Measurements from ENCODE around the gene WDR37. TPM values are rescaled to one million over a fixed set of nuclear protein-coding genes. Genes with fewer than 3 reads are reported as not detected.

Gene WDR37
- total RNA-seq, 2 donors from 2014 or later, result 23.8 to 31.3 TPM

DNA sequence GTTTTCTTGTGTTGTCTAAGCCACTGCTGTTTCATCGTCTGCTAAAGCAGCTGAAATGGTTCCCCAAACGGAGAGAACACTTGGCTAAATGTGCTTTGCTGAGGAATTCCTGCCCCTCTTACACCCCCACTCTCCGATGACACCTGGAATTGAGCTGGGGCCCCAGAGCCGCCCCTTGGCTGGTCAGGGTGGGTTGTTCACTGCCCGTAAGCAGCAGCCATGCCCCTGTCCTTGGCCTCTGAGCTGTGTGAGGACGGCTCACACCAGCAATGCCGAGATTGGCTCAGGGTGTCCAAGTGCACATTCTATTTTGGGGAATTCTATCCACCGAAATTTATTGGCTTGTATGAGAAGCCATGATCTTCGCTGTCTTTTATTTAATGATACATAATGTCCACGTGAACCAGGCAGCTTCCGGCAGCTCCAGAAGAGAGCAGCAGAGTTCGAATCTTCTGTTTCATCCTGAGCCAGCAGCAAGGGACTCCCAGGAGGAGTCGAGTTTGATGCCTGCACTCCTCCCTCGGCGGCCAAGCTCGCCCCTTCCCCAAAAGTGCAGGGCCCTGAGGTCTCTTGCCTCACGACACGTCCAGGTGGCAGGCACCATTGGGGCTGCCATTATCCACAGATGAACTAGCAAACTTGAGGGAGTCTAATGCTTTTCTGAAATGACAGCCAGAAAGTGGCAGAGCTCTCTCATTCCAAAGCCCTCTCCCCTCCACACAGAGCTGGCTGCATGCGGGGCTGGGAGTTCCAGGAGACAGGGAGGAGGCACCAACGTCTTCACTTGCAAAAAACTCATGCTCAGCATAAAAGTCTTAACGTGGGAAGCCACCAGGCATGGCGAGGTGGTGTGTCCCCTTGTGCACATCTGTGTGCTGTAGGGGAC is 114.0 kb downstream of the WDR37 start:
- no peaks in the 10 kb centered on the region for H3K9me3 Mint-ChIP-seq
- peaks cover 9% of the 10 kb centered on the region for H3K27me3 Mint-ChIP-seq
- no peaks in the 10 kb centered on the region for H3K36me3 Mint-ChIP-seq (ENCODE audit: low read depth)
- H3K4me1 Mint-ChIP-seq, result no peaks in the 10 kb centered on the region
- H3K27ac Mint-ChIP-seq, result no peak overlapping the region
- ATAC-seq (replicated peaks), result no peak
- H3K4me3 Mint-ChIP-seq, result no peak overlapping the region

DNA sequence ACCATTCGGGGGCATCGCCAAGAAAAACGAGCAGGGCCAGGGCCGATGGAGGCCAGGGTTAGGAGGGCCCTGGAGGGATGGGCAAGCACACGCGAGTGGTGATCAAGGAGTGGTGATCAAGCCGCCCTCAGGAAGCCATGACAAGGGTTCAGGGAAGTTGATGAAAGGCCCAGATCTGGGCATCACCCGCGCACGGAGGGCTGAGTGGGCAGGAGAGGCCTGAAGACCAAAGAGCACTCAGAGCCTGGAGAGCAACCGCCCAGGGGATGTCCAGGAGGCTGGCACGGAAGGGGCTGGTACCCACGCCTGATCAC is 114.6 kb downstream of the WDR37 start:
- no peaks in the 10 kb centered on the region for H3K4me1 Mint-ChIP-seq
- no peak overlapping the region for H3K27ac Mint-ChIP-seq
- no peaks in the 10 kb centered on the region for H3K36me3 Mint-ChIP-seq (ENCODE audit: low read depth)
- H3K4me3 Mint-ChIP-seq, result no peak overlapping the region
- peaks cover 9% of the 10 kb centered on the region for H3K27me3 Mint-ChIP-seq
- no peak for ATAC-seq (replicated peaks)
- H3K9me3 Mint-ChIP-seq, result no peaks in the 10 kb centered on the region

DNA sequence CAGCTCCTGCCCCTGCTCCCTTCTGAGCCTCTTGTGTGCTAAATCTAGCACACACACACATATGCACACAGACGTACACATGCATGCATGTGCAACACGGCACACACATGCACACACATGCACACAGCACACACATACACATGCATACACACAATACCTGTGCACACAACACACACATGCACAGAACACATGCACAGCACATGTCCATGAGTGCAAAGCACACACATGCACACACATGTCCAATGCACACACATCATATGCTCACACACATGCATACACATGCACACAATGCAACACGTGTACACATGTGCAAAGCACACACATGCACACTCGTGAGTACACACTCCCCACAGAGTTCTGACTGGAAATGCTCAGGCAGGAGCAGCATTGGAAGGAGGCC is 115.0 kb downstream of the WDR37 start:
- Mint-ChIP-seq H3K27me3 (peaks cover 9% of the 10 kb centered on the region), H3K27ac (no peak overlapping the region), H3K4me1 (no peaks in the 10 kb centered on the region), H3K36me3 (ENCODE audit: low read depth) (no peaks in the 10 kb centered on the region), H3K9me3 (no peaks in the 10 kb centered on the region), H3K4me3 (no peak overlapping the region)
- ATAC-seq (replicated peaks), result no peak

DNA sequence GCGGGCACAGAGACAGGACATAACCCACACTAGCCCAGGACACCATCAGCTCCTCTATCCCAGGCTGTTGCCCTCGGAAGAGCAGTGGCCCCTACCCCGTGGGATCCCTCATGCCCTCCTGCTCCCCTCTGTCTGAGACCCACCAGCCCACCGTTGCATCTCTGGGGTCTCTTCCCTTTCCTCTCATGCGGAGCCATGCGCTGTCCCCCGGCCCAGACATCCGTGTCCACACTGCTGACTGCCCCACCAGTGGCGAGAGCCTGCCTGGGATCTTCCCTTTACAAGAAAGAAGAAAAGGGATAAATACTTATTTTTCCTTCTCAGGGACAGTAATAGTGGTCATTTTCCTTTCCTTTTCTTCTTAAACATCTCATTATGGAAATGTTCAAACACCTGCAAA is 115.4 kb downstream of the WDR37 start:
- no peak for ATAC-seq (replicated peaks)

DNA sequence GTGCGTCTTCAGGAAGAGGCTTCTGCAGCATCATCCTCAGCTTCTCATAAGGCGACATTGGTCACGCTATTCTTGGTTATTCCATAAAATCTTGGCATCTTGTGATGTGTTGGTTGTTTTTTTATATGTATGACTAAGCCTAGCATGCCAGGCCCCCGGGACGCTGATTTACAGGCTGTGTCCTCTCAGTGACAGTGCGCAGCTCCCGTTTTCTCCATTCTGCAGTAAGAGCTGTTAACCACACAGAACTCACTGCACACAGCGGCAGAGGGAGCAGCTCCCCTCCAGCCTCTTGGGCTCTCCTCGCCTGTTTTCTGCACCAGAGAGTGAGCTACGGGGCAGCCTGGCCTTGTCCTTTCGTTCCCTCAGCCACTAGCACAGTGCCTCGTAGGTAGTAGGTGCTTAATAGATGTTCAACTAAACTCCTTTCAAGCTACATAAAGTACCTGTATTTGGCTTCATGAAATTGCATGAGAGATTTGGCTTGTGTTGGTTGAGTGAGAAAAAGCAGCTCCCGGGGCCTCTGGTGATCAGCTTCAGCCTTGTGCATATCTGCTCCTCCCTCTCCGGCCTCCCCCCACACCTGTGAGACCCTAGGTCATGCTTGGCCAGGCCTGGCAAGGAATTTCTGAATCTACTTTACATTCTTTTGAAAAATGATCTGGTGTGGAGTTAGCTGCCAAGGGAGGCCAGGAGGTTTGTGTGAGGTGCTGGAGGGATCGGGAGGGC is 116.2 kb downstream of the WDR37 start:
- Mint-ChIP-seq H3K9me3 (no peaks in the 10 kb centered on the region), H3K36me3 (ENCODE audit: low read depth) (no peaks in the 10 kb centered on the region), H3K4me3 (no peak overlapping the region), H3K27ac (no peak overlapping the region), H3K4me1 (no peaks in the 10 kb centered on the region), H3K27me3 (peaks cover 7% of the 10 kb centered on the region)
- no peak for ATAC-seq (replicated peaks)

More for the DNA sequence above, 115.4 kb downstream of the WDR37 start:
- H3K27me3 Mint-ChIP-seq, result peaks cover 9% of the 10 kb centered on the region
- H3K4me3 Mint-ChIP-seq, result no peak overlapping the region
- no peaks in the 10 kb centered on the region for H3K36me3 Mint-ChIP-seq (ENCODE audit: low read depth)
- no peak overlapping the region for H3K27ac Mint-ChIP-seq
- H3K9me3 Mint-ChIP-seq, result no peaks in the 10 kb centered on the region
- no peaks in the 10 kb centered on the region for H3K4me1 Mint-ChIP-seq

DNA sequence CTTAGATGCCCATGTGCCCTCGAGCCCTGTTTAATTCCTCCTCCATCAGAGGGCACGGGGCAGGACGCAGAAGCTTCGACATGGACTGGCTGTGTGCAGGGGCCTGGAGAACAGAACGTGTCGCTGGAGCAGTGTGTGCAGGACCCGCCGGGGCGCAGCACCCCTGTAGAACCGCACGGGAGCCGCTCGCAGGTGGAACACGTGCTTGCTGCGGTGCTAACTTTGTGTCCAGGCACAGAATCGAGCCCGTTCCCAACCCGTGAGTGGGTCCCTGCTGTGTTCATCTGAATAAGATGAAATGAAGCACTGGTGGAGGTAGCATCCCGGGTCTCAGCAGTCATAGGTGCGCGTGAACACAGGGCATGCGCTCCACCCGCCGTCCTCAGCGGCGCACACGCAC is 116.9 kb downstream of the WDR37 start:
- peaks cover under 1% of the 10 kb centered on the region for H3K27me3 Mint-ChIP-seq
- H3K36me3 Mint-ChIP-seq (ENCODE audit: low read depth), result no peaks in the 10 kb centered on the region
- no peak for ATAC-seq (replicated peaks)
- no peaks in the 10 kb centered on the region for H3K4me1 Mint-ChIP-seq
- no peak overlapping the region for H3K4me3 Mint-ChIP-seq
- no peaks in the 10 kb centered on the region for H3K9me3 Mint-ChIP-seq
- no peak overlapping the region for H3K27ac Mint-ChIP-seq

DNA sequence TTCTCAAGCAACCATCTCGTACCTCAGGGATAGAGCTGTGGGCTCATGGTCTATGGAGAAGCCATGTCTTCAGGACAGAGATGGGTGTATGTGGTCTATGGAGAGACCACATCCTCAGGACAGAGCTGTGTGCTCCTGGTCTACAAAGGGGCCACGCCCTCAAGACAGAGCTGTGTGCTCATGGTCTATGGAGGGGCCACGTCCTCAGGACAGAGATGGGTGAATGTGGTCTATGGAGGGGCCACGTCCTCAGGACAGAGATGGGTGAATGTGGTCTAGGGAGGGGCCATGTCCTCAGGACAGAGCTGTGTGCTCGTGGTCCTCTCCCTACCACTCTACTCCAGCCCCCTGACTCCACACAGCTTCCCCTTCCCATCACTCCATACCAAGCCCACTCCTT is 117.8 kb downstream of the WDR37 start:
- H3K4me1 Mint-ChIP-seq, result no peaks in the 10 kb centered on the region
- no peaks in the 10 kb centered on the region for H3K27me3 Mint-ChIP-seq
- no peak overlapping the region for H3K27ac Mint-ChIP-seq
- no peaks in the 10 kb centered on the region for H3K9me3 Mint-ChIP-seq
- H3K36me3 Mint-ChIP-seq (ENCODE audit: low read depth), result no peaks in the 10 kb centered on the region
- ATAC-seq (replicated peaks), result peak; percentile 31
- no peak overlapping the region for H3K4me3 Mint-ChIP-seq

DNA sequence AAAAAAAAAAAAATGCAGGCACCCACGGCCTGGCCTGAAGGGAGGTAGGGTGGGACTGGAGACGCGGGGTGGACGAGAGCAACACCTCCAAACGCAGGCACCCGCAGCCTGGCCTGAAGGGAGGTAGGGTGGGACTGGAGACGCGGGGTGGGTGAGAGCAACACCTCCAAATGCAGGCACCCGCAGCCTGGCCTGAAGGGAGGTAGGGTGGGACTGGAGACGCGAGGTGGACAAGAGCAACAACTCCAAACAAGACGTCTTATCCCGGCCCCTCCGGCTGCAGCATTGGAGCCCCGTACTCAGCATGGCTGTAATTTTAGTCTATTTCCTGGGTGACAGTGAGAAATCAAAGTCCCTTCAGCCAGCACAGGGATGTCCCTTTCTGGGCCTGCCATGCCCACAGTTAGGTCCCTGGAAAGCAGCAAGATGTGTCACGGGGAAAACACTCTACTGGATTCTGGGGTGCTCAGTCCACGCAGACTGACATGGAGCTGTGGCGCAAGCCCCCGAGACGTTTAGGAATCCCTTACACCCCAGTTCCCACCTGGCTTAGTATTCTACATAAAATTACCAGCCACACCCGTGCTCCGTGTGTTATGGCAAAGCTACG is 119.9 kb downstream of the WDR37 start:
- Mint-ChIP-seq H3K36me3 (ENCODE audit: low read depth) (no peaks in the 10 kb centered on the region), H3K4me1 (no peaks in the 10 kb centered on the region)

DNA sequence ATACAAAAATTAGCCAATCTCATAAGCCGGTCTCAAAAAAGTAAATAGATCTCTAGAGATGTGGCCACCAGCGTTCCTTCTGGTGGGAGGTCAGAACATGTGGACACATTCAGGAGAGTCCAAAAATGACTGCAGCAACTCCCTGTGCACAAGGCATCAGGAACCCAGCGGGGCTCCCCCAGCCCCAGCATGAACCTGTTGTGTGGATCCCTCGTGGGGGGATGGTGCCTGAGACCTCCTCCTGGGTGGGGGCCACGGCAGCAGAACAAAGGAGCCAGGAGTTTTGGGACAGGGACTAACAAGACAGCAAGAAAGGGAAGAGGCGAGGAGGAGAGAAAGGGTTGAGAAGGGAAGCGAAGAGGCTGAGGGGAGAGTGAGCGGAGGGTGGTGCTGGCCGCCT is 121.8 kb downstream of the WDR37 start:
- Mint-ChIP-seq H3K4me1 (no peaks in the 10 kb centered on the region), H3K9me3 (no peaks in the 10 kb centered on the region), H3K4me3 (no peak overlapping the region), H3K27ac (no peak overlapping the region), H3K36me3 (ENCODE audit: low read depth) (no peaks in the 10 kb centered on the region), H3K27me3 (peaks cover 7% of the 10 kb centered on the region)
- ATAC-seq (replicated peaks), result no peak

More for the DNA sequence above, 119.9 kb downstream of the WDR37 start:
- ATAC-seq (replicated peaks), result no peak
- Mint-ChIP-seq H3K27me3 (peaks cover 7% of the 10 kb centered on the region), H3K9me3 (no peaks in the 10 kb centered on the region), H3K4me3 (no peak overlapping the region), H3K27ac (no peak overlapping the region)

DNA sequence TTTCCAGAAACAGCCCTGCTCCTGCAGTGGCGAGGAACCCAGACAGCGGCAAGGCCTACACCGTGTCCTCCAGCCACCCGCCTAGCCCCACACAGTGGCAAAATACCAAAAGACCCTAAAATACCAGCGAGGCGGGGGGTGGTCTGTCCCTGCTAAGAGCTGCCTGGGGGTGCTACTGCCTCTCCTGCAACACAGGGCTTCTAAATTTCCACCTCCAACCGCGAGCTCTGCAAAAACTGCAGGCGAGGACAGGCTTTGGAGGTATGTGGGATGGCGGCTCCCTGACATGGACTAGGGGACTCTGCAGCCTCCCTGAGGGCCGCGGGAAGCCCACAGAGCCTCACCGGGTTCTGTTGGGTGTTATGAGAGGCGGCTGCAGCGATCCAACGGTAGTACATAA is 122.3 kb downstream of the WDR37 start:
- Mint-ChIP-seq H3K36me3 (ENCODE audit: low read depth) (no peaks in the 10 kb centered on the region), H3K27ac (no peak overlapping the region), H3K27me3 (peaks cover 9% of the 10 kb centered on the region), H3K4me3 (no peak overlapping the region), H3K4me1 (no peaks in the 10 kb centered on the region), H3K9me3 (no peaks in the 10 kb centered on the region)
- ATAC-seq (replicated peaks), result no peak

DNA sequence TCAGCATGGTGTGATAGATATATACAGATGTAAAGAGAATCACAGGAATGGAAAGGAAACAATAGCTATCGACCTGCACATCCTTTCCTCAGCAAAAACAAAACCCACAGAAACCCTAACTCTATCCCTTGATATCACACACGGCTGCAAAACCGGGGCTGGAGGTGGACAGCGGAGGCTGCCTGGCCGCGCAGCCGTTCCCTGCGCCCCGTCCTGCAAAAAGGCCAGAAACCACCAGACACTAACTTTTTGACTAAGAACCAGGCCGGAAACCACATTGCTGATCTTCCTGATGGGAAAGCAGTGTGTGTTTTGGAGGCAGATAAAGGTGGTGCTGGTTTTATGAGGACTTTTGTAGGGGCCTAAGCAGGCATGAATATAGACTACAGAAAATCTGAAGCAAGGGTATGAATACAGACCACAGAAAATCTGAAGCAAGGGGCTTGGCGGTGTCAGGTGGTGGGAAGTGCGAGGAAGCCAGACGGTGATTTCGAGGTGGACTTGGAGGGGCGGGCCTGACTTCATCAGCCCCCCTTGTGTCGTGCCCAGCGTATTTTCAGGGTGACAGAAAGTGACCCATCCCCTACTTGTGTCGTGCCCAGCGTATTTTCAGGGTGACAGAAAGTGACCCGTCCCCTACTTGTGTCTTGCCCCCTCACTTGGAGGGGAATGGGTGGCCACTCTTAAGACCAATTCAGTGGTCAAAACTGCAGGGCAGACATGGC is 123.3 kb downstream of the WDR37 start:
- H3K9me3 Mint-ChIP-seq, result no peaks in the 10 kb centered on the region
- H3K27me3 Mint-ChIP-seq, result peaks cover 11% of the 10 kb centered on the region
- no peaks in the 10 kb centered on the region for H3K4me1 Mint-ChIP-seq
- no peak for ATAC-seq (replicated peaks)
- no peaks in the 10 kb centered on the region for H3K36me3 Mint-ChIP-seq (ENCODE audit: low read depth)
- H3K4me3 Mint-ChIP-seq, result no peak overlapping the region
- no peak overlapping the region for H3K27ac Mint-ChIP-seq

DNA sequence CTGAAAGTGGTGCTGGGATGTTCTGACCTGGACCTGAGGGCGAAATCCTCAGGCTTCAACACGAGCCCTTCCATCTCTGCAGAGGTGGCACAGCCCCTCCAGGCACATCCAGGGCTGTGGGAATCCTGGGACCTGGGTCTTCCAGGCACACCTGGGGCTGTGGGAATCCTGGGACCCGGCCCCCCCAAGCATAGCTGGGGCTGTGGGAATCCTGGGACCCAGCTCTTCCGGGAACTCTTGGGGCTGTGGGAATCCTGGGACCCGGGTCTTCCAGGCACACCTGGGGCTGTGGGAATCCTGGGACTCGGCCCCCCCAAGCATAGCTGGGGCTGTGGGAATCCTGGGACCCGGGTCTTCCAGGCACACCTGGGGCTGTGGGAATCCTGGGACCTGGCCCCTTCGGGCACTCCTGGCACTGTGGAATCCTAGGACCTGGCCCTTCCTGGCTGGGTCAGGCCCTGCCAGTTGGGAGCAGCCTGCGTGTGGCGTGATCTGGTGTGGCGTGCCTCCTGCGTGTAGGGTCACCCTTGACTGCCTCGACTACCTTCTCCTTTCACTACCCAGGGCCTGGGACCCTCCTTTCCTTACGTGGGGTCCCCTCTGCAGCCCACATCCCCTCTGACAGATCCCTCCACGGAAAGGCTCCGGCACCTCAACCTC is 124.0 kb downstream of the WDR37 start:
- no peak overlapping the region for H3K4me3 Mint-ChIP-seq
- no peaks in the 10 kb centered on the region for H3K36me3 Mint-ChIP-seq (ENCODE audit: low read depth)
- H3K4me1 Mint-ChIP-seq, result no peaks in the 10 kb centered on the region
- no peak overlapping the region for H3K27ac Mint-ChIP-seq
- H3K9me3 Mint-ChIP-seq, result no peaks in the 10 kb centered on the region
- H3K27me3 Mint-ChIP-seq, result peaks cover 11% of the 10 kb centered on the region
- no peak for ATAC-seq (replicated peaks)

DNA sequence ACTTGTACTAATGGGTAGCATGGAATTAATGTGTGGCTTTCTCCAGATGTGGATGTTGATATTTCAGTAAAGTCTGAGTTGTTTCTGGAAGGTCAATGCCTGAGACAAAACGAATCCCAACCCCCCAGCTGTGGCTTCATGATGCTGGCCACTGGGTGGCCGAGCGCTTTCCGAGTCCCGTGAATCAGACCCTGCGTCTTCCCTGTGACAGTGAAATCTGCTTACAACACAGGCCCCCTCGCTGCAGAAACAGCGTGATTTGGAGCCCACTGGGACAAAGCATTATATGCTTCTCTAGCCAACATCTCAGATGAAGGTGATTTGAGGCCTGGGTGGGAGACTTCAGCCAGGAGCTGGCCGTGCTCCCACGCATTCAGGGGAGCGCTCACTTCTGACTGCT is 124.7 kb downstream of the WDR37 start:
- no peak overlapping the region for H3K27ac Mint-ChIP-seq
- no peaks in the 10 kb centered on the region for H3K9me3 Mint-ChIP-seq
- H3K4me1 Mint-ChIP-seq, result no peaks in the 10 kb centered on the region
- no peaks in the 10 kb centered on the region for H3K36me3 Mint-ChIP-seq (ENCODE audit: low read depth)
- H3K27me3 Mint-ChIP-seq, result peaks cover 11% of the 10 kb centered on the region
- ATAC-seq (replicated peaks), result no peak
- H3K4me3 Mint-ChIP-seq, result no peak overlapping the region

All from activated T-helper 17 cell treated with anti-CD3 and anti-CD28 coated beads, Interleukin-2, amount 50 U/mL, for 72 hours (primary cell).